HCT116 (cell line): ENCODE measurements around the gene TJAP1.
A peak's percentile ranks its signal among the peaks of the same experiment; 100 is the strongest.

Experiments used
- CTCF ChIP-seq, 3 experiments: fragments of 200-600 bp in 1 of 3; sonication (generic) in 1 of 3; IDR thresholded peaks in 2 of 3; conservative IDR thresholded peaks in 1 of 3; 2 replicates each; pipeline ENCODE4 v1.5.1; 2012 to 2017; ENCODE audit warnings: low read depth in 2 of 3, low read length in 2 of 3, antibody characterized with exemption in 1 of 3, borderline replicate concordance in 1 of 3, control low read depth in 1 of 3, mild to moderate bottlenecking in 1 of 3, mixed read lengths in 1 of 3, mixed run types in 1 of 3, moderate library complexity in 1 of 3; ENCODE audit not compliant: insufficient read depth in 1 of 3
- EZH2 ChIP-seq: fragments of 200-600 bp; sonication (generic); IDR thresholded peaks from 2 replicates; pipeline ENCODE4 v1.6.1; 2017; ENCODE audit warnings: antibody characterized with exemption, mixed run types
- EZH2phosphoT487 ChIP-seq: fragments of 200-600 bp; IDR thresholded peaks from 2 replicates; pipeline ENCODE4 v1.6.1; 2018; ENCODE audit warnings: antibody characterized with exemption, borderline replicate concordance
- JUND ChIP-seq: IDR thresholded peaks from 2 replicates; pipeline ENCODE4 v1.6.1; 2012
- MAX ChIP-seq: IDR thresholded peaks from 2 replicates; pipeline ENCODE4 v1.6.1; 2012
- POLR2A ChIP-seq: IDR thresholded peaks from 2 replicates; pipeline ENCODE4 v1.7.0; 2011; ENCODE audit warnings: borderline replicate concordance; ENCODE audit not compliant: insufficient read depth, insufficient read length; ENCODE audit errors: extremely low read depth
- POLR2AphosphoS5 ChIP-seq: IDR thresholded peaks from 2 replicates; pipeline ENCODE4 v1.6.1; 2011; ENCODE audit warnings: mild to moderate bottlenecking, low read depth, low read length, moderate library complexity

GRCh38 chr6:43454290-43454695 is 23.1 kb upstream of the TJAP1 start:
- TF ChIP-seq CTCF (IDR thresholded peaks at IDR 0.05 in 2 of 3, conservative IDR thresholded peaks at IDR 0.05 in 1 of 3; ENCODE audit: borderline replicate concordance in 1 of 3, insufficient read depth in 1 of 3, low read depth in 2 of 3, low read length in 2 of 3): peak; percentile 84 to 92 (median 85)
- TF ChIP-seq JUND: no peak
- TF ChIP-seq MAX: no peak; the same call in 1 of the 2 replicates
- no peak for TF ChIP-seq POLR2A
- no peak for TF ChIP-seq EZH2
- no peak for TF ChIP-seq EZH2phosphoT487
- no peak for TF ChIP-seq POLR2AphosphoS5
